Measurements from ENCODE around the gene LRPAP1.
"Not testable (repeated sequence)": the region's sequence is repeated elsewhere in the genome, so short reads cannot be mapped to it uniquely, and the experiment has no call there.

The LRPAP1 gene

DNA sequence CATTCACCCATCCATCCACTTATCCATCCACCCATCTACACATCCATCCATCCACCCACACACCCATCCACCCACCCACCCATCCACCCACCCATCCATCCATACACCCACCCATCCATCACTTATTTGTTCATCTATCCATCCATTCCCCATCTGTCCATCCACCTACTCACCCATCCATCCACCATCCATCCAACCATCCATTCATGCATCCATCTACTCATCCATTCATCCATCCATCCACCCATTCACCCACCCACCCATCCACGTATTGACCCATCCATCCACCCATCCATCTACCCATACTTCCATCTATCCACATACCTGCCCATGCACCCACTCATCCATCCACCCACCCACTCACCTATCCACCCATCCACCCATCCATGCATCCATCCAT, 28.2 kb upstream of the LRPAP1 start:
- DNase-seq (ENCODE audit: low read depth) = not testable (repeated sequence)

DNA sequence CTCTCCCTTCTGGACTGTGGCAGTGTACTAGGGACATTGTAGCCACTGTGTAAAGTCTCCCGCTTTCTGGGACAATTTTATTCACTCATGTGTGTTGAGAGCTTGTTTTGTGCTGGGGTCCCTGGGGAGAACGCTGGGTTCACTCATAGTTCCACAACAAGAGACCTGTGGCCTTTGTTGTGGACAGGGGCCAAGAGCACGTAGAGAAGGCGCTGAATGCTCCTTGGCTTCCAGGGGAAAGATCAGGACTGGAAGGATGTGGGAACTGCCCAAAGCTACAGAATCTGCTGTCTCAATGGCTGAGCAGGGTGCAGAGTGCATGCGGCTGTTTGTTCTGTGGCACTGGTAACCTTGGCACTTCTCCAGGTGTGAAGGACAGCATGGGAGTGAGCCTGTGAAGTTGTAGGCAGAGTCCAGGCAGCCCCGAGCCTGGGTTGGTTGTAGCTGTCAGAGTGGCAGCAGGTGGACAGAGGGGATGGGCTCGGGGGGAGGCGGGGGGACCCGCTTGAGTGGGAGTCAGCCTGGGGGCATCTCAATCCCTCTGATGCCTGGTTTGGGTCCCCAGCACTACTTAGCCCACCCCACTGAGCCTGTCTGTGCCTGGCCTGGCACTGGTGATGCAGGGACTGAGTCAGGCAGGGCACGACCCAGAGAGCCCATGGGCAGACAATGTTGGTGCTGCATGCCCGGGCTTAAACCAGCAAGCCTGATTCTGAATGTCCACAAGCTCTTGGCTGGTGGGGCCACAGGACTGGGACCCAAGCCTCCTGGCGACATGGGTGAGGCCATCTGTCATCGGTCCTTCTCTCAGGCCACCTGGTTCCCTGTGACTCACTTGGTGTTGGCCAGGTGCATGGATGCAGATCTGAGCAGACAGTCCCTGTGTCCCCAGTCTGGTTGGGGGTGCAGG, 27.4 kb upstream of the LRPAP1 start:
- not testable (repeated sequence) for DNase-seq (ENCODE audit: low read depth)

DNA sequence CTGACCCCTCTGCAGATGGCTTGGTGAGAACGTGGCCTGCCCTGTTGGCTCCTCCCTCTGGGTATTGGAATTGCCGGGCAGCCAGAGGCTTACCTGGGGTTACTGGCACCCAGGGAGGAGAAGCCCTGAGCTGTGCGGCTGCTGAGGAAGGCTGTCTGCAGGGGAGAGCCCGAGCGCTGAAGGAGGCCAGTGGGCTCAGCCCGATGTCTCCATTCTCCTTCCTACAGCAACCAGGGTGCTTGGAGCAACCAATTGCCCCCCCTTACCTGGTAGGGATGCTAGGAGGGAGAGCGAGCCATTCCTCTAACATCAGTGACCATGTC, 26.3 kb upstream of the LRPAP1 start:
- not testable (repeated sequence) for DNase-seq (ENCODE audit: low read depth)

DNA sequence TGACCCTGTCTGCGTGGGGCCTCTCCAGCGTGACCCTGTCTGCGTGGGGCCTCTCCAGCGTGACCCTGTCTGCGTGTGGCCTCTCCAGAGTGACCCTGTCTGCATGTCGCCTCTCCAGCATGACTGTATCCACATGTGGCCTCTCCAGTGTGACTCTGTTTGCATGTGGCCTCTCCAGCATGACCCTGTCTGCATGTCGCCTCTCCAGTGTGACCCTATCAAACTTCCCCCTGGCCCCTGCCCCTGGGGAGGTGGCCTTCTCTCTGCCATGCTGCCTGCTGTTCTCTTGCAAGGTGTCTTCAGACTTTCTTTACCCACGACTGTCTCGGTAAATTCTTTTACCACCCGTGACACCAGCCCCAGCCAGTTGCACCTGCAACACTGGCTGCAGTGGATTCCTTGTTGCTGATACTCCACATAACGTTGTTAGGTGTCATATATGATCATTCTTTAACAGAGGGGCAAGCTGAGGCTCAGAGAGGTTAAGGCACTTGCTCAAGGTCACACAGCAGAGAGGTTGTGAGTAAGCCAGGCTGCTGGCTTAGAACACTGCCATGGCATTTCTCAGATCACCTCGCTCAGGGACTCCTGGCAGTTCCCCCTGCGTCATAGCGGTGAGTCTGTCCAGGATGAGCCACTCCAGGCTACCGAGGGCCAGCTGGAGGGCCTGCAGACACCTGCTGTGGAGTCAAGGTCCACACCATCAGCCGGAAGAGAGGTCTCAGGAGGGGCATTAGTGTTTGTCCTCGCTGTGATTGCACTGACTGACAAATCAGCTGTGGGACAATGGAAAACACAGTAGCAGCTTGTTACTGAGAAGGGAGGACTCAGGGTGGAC, 25.7 kb upstream of the LRPAP1 start:
- not testable (repeated sequence) for DNase-seq (ENCODE audit: low read depth)

DNA sequence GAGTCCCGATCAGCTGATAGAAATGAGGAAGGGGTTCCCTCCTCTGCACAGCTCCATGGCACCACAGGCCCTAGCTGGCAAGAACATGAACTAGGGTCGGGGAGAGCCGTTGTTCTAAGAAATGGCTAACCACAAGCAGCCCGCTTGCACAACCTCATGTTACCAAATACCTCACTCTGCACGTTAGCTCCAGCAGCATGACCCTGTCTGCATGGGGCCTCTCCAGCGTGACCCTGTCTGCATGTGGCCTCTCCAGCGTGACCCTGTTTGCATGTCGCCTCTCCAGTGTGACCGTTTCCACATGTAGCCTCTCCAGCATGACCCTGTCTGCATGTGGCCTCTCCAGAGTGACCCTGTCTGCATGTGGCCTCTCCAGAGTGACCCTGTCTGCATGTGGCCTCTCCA, 24.9 kb upstream of the LRPAP1 start:
- not testable (repeated sequence) for DNase-seq (ENCODE audit: low read depth)

DNA sequence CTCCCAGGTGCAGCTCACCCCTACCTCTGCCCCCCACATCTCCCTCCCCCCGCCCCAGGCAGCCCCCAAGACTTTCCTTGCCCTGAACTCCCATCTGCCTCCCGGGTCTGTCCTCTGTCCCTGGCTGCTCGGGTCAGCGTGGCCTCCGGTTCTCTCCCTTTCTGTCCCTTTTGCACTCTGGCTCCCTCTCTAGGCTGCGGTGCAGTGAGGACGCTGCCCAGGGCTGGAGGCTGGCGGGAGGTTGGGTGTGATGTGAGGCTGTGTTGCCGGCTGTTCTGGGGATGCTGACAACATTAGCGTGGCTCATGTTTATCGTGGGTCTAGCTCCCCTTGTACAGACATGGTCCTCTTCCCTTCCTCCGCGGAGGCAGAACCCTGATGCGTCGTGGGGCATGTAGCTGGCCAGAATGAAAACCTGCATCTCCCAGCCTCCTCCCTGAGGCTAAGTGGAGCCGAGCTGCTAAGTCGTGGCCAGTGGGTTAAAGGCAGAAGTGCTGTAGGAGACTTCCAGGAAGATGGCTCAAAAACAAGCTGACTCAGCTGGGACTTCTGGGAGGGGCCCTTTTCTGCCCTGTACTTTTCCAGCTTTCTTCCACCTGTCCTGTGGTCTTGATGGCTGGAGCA, 24.1 kb upstream of the LRPAP1 start:
- DNase-seq (ENCODE audit: low read depth) = not testable (repeated sequence)

DNA sequence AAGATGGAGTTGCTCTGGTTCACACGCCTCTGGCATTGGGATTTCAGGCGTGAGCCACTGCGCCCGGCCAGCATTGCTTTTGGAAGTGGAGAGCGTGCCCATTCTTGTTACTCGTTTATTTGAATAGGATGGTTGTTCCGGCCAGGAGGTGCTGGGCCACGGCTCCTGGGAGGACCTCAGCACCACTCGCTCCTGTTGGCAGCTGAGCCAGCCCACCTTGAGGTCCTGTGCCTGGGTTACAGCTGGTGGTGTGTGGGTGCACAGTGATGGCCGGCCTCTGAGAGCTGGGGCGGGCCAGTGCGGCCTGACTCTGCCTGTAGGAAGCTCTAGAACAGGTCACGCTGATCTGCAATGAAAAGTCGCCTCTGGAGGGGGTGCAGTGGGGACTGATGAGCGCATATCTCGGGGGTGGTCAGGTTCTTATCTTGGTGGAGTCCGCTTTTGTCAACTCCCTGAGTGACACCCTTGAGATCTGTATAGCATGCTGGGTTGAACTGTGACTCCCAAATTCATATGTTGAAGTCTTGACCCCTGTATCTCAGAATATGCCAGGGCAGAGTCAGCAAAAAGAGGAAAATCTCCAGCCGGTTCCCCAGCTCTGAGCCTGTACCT, 23.3 kb upstream of the LRPAP1 start:
- DNase-seq (ENCODE audit: low read depth) = not testable (repeated sequence)

DNA sequence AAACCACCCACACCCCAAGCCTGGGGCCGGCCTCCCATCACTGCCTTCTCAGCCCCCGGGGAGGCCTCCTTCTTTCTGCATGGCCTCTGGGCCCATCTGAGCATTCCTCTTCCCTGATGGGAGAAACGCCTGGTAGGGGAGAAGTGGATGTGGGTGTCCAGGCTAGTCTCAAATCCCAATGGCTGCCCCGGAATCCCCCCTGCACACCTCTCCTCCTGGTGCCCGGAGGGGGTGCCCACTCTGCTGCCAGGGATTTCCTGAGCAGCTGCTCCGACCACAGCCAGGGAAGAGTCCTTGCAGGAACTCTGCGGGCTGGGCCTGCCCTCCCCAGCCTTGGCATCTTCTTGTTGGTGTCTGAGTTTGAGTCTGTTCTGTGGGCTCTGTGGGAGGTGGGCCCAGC, 19.1 kb upstream of the LRPAP1 start:
- DNase-seq (ENCODE audit: low read depth) = not testable (repeated sequence)

DNA sequence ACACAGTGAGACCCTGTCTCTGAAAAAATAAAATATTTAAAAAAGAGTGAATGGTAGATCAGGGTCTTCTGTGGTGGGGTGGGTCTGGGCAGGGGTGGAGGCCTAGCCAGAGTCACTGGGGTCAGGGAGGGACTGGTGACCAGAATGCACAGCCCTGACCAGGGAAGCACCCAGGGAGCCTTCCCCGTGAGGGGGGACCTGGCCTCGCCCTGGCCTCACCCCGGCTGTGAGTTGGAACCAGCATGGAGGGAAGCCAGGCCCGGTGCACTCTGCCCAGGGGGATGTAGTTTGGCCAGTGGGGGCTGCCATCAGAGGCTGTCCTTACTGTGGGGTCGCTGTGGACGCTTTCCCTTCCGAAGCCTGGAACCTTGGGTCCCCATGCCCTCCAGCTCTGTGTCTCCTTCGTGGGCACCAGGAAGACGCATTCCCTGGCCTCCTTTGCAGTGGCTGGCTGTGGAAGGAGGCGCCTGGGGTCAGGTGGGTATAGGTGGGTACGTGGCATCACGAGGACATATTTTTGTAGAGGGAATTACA, 18.6 kb upstream of the LRPAP1 start:
- not testable (repeated sequence) for DNase-seq (ENCODE audit: low read depth)

DNA sequence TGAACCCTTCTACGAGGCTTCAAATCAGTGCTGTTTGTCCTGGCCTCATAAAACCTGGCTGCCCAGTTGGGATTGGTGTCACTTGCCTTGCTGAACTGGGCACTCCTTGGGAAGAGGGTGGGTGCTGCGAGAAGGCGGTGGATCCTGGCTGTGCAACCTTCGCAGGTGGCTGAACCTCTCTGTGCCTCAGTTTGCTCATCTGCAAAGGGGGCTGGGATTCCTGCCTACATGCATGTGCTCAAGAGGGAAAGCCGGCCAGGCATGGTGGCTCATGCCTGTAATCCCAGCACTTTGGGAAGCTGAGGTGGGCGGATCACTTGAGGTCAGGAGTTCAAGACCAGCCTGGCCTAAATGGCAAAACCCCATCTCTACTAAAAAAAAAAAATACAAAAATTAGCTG, 17.8 kb upstream of the LRPAP1 start:
- not testable (repeated sequence) for DNase-seq (ENCODE audit: low read depth)

DNA sequence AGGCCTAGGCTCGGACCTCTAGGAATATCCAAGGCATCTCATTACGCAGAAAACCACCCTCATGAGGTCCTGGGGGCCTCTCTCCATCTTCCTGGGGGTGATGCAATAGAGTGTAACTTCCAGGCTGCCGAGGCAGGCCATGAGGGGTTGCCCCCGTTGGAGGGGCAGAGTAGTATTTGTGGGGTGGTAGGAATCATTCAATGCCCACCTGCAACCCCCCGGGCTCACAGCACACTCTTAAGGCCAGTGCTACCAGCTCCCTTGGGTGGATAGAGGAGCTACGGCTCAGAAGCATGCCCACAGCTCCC, 17.4 kb upstream of the LRPAP1 start:
- not testable (repeated sequence) for DNase-seq (ENCODE audit: low read depth)

DNA sequence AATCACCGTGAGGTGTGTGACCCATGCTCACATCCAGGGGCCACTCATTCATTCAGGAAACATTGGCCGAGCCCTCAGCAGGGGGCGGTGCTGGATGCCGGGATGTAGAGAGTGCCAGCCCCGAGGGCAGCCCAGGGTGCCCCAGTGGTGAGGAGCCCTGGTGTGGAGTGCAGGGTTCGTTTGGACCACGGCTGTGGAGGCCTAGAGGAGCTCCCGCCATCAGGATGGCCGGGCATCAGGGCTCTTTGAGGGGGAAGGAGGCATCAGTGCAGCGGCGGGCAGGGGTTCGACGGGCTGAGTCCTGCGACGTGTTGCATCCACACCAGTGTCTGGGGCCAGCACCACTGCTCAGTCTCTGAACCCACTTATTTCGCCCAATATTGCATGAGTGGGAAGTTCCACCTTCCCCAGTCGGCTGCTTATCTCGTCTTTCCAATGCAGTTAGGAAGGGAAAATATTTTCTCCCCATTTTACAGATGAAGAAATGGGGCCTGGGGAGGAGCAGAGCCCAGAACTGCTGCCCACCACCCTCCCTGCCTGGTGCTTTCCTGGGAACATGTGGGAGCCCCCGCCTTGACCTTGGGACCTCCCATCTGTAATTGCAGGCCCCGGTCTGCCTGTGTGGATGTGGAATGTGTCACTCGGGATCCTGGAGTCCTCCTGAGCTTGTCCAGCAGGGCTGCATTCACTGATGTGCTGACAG, 16.9 kb upstream of the LRPAP1 start:
- not testable (repeated sequence) for DNase-seq (ENCODE audit: low read depth)

DNA sequence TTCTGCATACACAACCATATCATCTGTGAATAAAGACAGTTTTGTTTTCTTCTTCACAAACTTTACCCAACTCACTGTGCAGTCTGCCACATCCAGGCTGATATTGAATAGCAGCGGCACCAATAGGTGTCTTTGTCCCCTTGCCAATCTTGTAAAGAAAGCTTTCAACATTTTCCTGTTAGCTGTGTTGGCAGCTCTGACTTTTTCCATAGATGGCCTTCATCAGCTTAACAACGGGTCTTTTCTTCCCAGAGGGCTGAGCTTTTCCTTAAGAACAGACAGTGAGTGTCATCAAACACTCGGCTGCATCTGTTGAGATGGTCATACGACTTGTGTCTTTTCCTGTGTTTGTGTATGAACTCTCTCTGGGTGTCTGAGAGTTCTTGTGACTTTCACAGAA, 14.5 kb upstream of the LRPAP1 start:
- DNase-seq (ENCODE audit: low read depth) = not testable (repeated sequence)

DNA sequence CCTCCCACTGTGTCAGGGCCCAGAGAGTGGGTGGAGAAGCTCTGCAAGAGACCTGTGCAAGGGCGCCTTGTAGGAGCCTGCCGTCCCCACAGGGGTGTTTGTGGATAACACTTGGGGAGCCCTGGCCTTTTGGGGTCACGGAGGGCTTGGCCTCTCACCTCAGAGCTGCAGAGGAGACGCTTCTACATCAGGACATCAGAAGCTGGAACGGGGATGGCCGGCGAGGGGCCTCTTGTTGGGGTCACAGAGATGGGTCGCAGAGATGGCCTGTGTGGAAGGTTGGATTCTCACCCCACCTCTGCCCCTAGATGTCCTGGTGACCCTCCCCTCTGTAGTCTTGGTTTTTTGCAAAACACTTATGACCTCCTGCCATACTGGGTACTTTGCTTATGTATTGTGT, 13.1 kb upstream of the LRPAP1 start:
- DNase-seq (ENCODE audit: low read depth) = not testable (repeated sequence)

DNA sequence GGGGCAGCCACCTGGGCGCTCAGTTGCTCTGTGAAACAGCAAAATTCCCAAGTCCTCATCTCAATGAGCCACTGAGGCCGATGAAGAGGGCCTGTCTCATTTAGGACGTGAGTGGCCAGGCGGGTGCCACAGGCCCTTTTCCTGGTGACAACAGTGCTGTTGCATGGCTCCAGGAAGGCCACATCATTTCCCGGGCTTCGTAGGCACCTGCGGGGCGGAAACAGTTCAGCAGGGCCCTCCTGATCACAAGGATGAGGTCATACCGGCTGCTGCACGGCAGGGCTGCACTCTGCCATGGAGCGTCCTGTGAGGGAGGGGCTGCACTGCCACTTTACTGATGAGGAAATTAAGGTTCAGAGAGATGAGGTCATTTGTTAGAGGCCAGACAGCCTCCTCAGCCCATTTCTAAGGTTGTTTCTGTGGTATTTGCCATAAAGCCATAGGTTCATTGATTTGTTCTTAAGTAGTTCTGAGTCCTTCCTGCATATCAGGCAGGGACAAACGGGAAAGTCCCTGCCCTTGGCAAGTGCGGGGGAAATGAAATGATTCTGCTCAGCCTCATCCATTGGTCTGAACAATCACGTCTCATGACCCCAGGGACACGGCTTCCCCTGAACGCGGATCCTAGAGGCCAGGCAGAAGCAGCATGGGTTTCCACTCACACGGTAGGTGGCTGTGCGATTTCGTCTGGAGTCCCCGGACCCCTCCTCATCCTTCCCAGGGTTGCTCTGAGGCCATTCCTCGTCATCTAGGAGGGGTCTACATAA, 12.2 kb upstream of the LRPAP1 start:
- DNase-seq (ENCODE audit: low read depth) = not testable (repeated sequence)

DNA sequence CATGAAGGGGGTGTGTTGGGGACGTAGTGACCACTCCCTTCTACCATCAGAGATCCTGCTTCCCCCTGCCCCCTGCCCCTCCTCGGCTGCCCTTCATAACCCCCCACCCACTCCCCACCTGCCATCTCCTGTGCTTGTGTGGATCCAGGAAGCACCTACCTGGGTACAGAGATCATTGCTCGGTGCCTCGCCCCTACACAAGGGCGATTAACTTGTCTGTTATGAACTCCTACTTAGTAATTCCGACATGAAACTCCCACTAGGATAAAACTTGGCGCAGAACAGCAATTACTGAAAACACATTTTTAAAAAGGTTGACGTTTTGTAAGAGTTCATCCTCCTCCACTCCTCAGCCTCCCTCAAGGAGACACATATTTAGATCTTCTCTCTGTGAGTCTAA, 11.2 kb upstream of the LRPAP1 start:
- not testable (repeated sequence) for DNase-seq (ENCODE audit: low read depth)

DNA sequence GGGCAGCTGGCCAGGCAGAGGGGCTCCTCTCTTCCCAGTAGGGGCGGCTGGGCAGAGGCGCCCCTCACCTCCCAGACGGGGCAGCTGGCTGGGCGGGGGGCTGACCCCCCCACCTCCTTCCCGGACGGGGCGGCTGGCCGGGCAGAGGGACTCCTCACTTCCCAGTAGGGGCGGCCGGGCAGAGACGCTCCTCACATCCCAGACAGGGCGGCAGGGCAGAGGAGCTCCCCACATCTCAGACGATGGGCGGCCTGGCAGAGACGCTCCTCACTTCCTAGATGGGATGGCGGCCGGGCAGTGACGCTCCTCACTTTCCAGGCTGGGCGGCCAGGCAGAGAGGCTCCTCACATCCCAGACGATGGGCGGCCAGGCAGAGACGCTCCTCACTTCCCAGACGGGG, 6.7 kb upstream of the LRPAP1 start:
- DNase-seq (ENCODE audit: low read depth) = not testable (repeated sequence)

DNA sequence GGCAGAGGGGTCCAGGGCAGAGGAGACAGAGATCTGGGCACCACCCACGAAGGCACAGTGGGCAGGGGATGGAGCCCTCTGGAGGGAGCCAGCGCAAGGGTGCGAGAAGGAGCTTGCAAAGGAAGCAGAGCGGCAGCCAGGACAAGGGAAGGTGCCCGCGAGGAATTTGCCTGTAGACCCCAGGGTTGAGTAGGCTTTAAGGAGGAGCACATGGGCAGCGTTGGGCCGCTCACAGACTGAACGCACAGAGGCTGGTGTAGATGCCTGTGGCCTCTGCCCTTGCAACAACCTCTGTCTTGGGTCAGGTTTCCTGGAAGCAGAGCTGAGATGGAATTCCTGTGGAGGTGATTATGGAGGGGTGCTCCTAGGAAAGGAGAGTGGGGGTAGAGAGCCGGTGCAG, 3.6 kb upstream of the LRPAP1 start:
- not testable (repeated sequence) for DNase-seq (ENCODE audit: low read depth)

DNA sequence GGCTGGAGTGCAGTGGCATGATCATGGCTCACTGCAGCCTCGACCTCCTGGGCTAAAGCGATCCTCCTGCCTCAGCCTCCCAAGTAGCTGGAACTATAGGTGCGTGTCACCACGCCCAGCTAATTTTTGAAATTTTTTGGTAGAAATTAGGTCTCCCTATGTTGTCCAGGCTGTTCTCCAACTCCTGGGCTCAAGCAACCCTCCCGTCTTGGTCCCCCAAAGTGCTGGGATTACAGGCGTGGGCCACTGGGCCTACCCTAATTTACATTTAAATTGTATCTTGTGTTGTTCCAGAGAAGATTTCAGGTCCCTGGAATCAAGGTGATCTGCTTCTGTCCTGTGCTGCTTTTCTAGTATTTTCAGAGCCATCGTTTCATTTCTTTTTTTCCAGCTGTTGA, 1.2 kb upstream of the LRPAP1 start:
- DNase-seq (ENCODE audit: low read depth) = no peak

DNA sequence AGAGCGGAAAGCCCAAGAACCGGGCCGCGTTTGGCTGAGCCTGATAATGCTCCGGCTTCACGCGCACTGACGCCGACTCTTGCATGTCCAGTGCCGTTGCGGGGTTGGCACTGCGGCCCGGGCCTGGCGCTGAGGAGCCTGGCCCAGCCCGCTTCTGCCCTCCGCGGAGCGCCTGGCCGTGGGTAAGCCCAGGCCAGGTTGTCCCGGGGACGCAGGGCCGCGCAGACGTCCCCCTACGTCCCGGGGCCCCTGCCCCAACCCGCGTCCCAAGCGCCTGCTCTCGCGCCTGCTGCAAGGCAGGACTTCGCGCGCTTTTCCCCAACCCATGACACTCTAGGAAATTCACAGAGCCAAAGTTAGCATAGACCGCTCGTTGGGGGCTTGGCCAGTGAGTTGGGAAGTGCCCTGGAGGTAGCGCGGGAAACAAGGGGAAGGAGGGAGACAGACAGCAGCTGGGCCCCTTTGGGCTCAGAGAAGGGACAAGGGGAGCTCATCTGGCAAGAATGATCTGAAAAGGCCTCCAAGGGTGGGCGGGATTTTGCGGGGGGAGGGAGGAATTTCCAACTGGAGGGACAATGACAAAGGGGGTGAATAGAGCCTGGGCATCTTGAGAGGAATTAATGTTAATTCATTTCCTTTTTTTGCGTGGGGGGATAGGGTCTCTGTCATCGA, 665 bp upstream of the LRPAP1 start:
- DNase-seq (ENCODE audit: low read depth) = no peak
